Gastrocnemius medialis (tissue), 4 donors: ENCODE results near the gene IGF2BP2. TPM values are rescaled to one million over a fixed set of nuclear protein-coding genes. Genes with fewer than 3 reads are reported as not detected.

Experiments
- ATAC-seq, 2 donors: fragments of 150-250 bp; one replicate each; pipeline ENCODE4 v1.9.1; 2016
- DNase-seq, 2 donors: peaks; one replicate each; pipeline ENCODE4 v3.0.0-alpha.2; 2019
- H3K27ac ChIP-seq, 4 donors: fragments of 200-600 bp; sonication (generic); 1 replicate in 1 of 4; 2 replicates in 3 of 4; pipeline ENCODE4 v1.5.1; 2016 to 2018; ENCODE audit warnings: mild to moderate bottlenecking in 2 of 4, moderate library complexity in 1 of 4
- H3K27me3 ChIP-seq, 3 donors: fragments of 200-600 bp; sonication (generic) in 2 of 3; 1 replicate in 1 of 3; 2 replicates in 2 of 3; pipeline versions ENCODE4 v1.5.1 to v1.6.0; 2016 to 2019; ENCODE audit warnings: mild to moderate bottlenecking in 1 of 3, moderate library complexity in 1 of 3
- H3K36me3 ChIP-seq, 2 donors: fragments of 200-600 bp; sonication (generic) in 1 of 2; one replicate each; pipeline ENCODE4 v1.5.1; 2017 to 2018
- H3K4me1 ChIP-seq, 2 donors: fragments of 200-600 bp; sonication (generic) in 1 of 2; one replicate each; pipeline ENCODE4 v1.5.1; 2016 to 2017; ENCODE audit warnings: mild to moderate bottlenecking in 2 of 2
- H3K4me3 ChIP-seq, 4 donors: fragments of 200-600 bp; sonication (generic) in 3 of 4; 1 replicate in 1 of 4; 2 replicates in 3 of 4; pipeline ENCODE4 v1.5.1; 2016 to 2019; ENCODE audit warnings: mild to moderate bottlenecking in 2 of 4
- H3K9me3 ChIP-seq, 3 donors: fragments of 200-600 bp; sonication (generic) in 2 of 3; 1 replicate in 1 of 3; 2 replicates in 2 of 3; pipeline ENCODE4 v1.5.1; 2016 to 2019
- CTCF ChIP-seq, 5 experiments: fragments of 450-650 bp in 3 of 5; fragments of 200-600 bp in 2 of 5; sonication (generic) in 2 of 5; IDR thresholded peaks in 4 of 5; conservative IDR thresholded peaks in 1 of 5; 1 replicate in 4 of 5; 2 replicates in 1 of 5; pipeline ENCODE4 v1.5.1; 2016 to 2019; ENCODE audit warnings: antibody characterized with exemption in 5 of 5, mild to moderate bottlenecking in 3 of 5, moderate library complexity in 3 of 5
- POLR2A ChIP-seq, 2 donors: fragments of 450-650 bp; IDR thresholded peaks; one replicate each; pipeline ENCODE4 v1.6.1; 2017; ENCODE audit warnings: antibody characterized with exemption in 2 of 2, mild to moderate bottlenecking in 2 of 2, moderate library complexity in 2 of 2
- in situ Hi-C, 4 donors: fragments of 200-750 bp; cut with MboI; loops; one replicate each; pipeline versions ENCODE4 v1.15.0 to v1.8.0; 2017; ENCODE audit warnings: low sequenced_read_pairs in 4 of 4
- intact Hi-C: fragments of 100-400 bp; cut with DNase I; formaldehyde crosslinking; loops from one replicate; pipeline ENCODE4 v1.15.1; 2023; ENCODE audit warnings: low total_unique reads
- total RNA-seq, 4 donors: library from RNA; depleted of rRNA; stranded (reverse); fragments of >200 nt; gene quantifications; one replicate each; pipeline versions ENCODE4 v1.1.0 to v1.2.3, GENCODE V29; 2016

The IGF2BP2 gene
- total RNA-seq, 4 donors from 2014 or later = 0.97 to 6.3 (median 1.7) TPM

- H3K27me3 ChIP-seq = no peaks in the 10 kb centered on the region
- no peak overlapping the region for H3K4me3 ChIP-seq
- peaks cover 0 to 4% of the 10 kb centered on the region in 2 donors for H3K4me1 ChIP-seq
- H3K9me3 ChIP-seq = no peaks in the 10 kb centered on the region
- H3K36me3 ChIP-seq = peaks cover 4 to 58% of the 10 kb centered on the region in 2 donors
- in situ Hi-C loops (no loop called here), intact Hi-C loops (no loop called here)
- peak overlapping the region in 3 of 4 donors; percentile 26 to 33 (median 32) for H3K27ac ChIP-seq
- TF ChIP-seq CTCF (IDR thresholded peaks at IDR 0.05 in 4 of 5, conservative IDR thresholded peaks at IDR 0.05 in 1 of 5) = no peak
- no peak for TF ChIP-seq POLR2A (IDR thresholded peaks at IDR 0.05)
- DNase-seq (peak in 1 of 2 donors; percentile 45), ATAC-seq (peak in 1 of 2 donors; percentile 33)
Observed at GRCh38 chr3:185630182-185630622, 194.6 kb downstream of the IGF2BP2 start.

- no peaks in the 10 kb centered on the region for H3K9me3 ChIP-seq
- TF ChIP-seq CTCF (IDR thresholded peaks at IDR 0.05 in 4 of 5, conservative IDR thresholded peaks at IDR 0.05 in 1 of 5) (no peak), POLR2A (IDR thresholded peaks at IDR 0.05) (no peak)
- in situ Hi-C loops (no loop called here), intact Hi-C loops (no loop called here)
- H3K4me1 ChIP-seq = peaks cover 0 to 4% of the 10 kb centered on the region in 2 donors
- peaks cover 4 to 63% of the 10 kb centered on the region in 2 donors for H3K36me3 ChIP-seq
- H3K27me3 ChIP-seq = no peaks in the 10 kb centered on the region
- DNase-seq (no peak), ATAC-seq (no peak)
- no peak overlapping the region for H3K4me3 ChIP-seq
- H3K27ac ChIP-seq = peak overlapping the region in 1 of 4 donors; percentile 32
Observed at GRCh38 chr3:185629554-185630181, 195.2 kb downstream of the IGF2BP2 start.

- Histone ChIP-seq H3K9me3 (no peaks in the 10 kb centered on the region), H3K27me3 (no peaks in the 10 kb centered on the region), H3K4me3 (no peak overlapping the region), H3K36me3 (peaks cover 4 to 81% of the 10 kb centered on the region in 2 donors), H3K27ac (no peak overlapping the region), H3K4me1 (peaks cover 0 to 4% of the 10 kb centered on the region in 2 donors)
- in situ Hi-C loops (no loop called here), intact Hi-C loops (no loop called here)
- no peak for ATAC-seq
- no peak for DNase-seq
- no peak for TF ChIP-seq POLR2A (IDR thresholded peaks at IDR 0.05)
- TF ChIP-seq CTCF (IDR thresholded peaks at IDR 0.05 in 4 of 5, conservative IDR thresholded peaks at IDR 0.05 in 1 of 5) = no peak
Observed at GRCh38 chr3:185625784-185626183, 199.1 kb downstream of the IGF2BP2 start.

- intact Hi-C loops = no loop called here
- peaks cover 4 to 86% of the 10 kb centered on the region in 2 donors for H3K36me3 ChIP-seq
- H3K4me1 ChIP-seq = no peaks in the 10 kb centered on the region
- no peak for DNase-seq
- no peak for ATAC-seq
- H3K27me3 ChIP-seq = no peaks in the 10 kb centered on the region
- no peak overlapping the region for H3K27ac ChIP-seq
- in situ Hi-C loops = loop anchor here in 1 of 4 donors (25.0 kb wide), 1 partner anchor 938 kb away; the partner anchor contains the start of genes DNAJB11 and TBCCD1
- no peak for TF ChIP-seq CTCF (IDR thresholded peaks at IDR 0.05 in 4 of 5, conservative IDR thresholded peaks at IDR 0.05 in 1 of 5)
- TF ChIP-seq POLR2A (IDR thresholded peaks at IDR 0.05) = no peak
- H3K9me3 ChIP-seq = no peaks in the 10 kb centered on the region
- H3K4me3 ChIP-seq = no peak overlapping the region
Observed at GRCh38 chr3:185623939-185624665, 200.7 kb downstream of the IGF2BP2 start.
